Fibroblast of lung (primary cell): Measurements from ENCODE around the gene VN1R5. TPM values are rescaled to one million over a fixed set of nuclear protein-coding genes. Genes with fewer than 3 reads are reported as not detected.

Experiments used
- DNase-seq, 2 donors: peaks; one replicate each; pipeline versions ENCODE4 v3.0.0 to v3.0.0-alpha.2; 2010; ENCODE audit warnings: low read depth in 2 of 2
- H2AFZ ChIP-seq: 2 replicates; pipeline ENCODE4 v1.5.1; 2012; ENCODE audit warnings: low read length, control low read depth, inconsistent platforms
- H3K27ac ChIP-seq: 2 replicates; pipeline ENCODE4 v1.5.1; 2011; ENCODE audit warnings: low read length, control low read depth; ENCODE audit not compliant: insufficient read depth
- H3K27me3 ChIP-seq: 2 replicates; pipeline ENCODE4 v1.5.1; 2011; ENCODE audit warnings: mild to moderate bottlenecking, low read length; ENCODE audit not compliant: control insufficient read depth, insufficient read depth
- H3K36me3 ChIP-seq: 2 replicates; pipeline ENCODE4 v1.5.1; 2011; ENCODE audit warnings: low read length; ENCODE audit not compliant: control insufficient read depth, insufficient read depth
- H3K4me1 ChIP-seq: 2 replicates; pipeline ENCODE4 v1.5.1; 2011; ENCODE audit warnings: low read length; ENCODE audit not compliant: control insufficient read depth, insufficient read depth; ENCODE audit errors: extremely low read depth
- H3K4me2 ChIP-seq: 2 replicates; pipeline ENCODE4 v1.5.1; 2011; ENCODE audit warnings: low read length, control low read depth; ENCODE audit not compliant: insufficient read depth; ENCODE audit errors: extremely low read depth
- H3K4me3 ChIP-seq, 4 experiments: fragments of 200-600 bp in 1 of 4; sonication (generic) in 1 of 4; replicated peaks in 1 of 4; 2 replicates each; pipeline ENCODE4 v1.5.1; 2011 to 2016; ENCODE audit warnings: low read length in 4 of 4, low read depth in 3 of 4, mild to moderate bottlenecking in 3 of 4, control low read depth in 2 of 4, inconsistent platforms in 1 of 4, mixed read lengths in 1 of 4; ENCODE audit not compliant: insufficient read depth in 1 of 4; ENCODE audit errors: control extremely low read depth in 1 of 4
- H3K79me2 ChIP-seq: 2 replicates; pipeline ENCODE4 v1.5.1; 2012; ENCODE audit warnings: mild to moderate bottlenecking, low read length, inconsistent platforms; ENCODE audit not compliant: control insufficient read depth, insufficient read depth
- H3K9ac ChIP-seq: 2 replicates; pipeline ENCODE4 v1.5.1; 2011; ENCODE audit warnings: mild to moderate bottlenecking, low read length, control low read depth; ENCODE audit not compliant: insufficient read depth
- H3K9me3 ChIP-seq: 2 replicates; pipeline ENCODE4 v1.5.1; 2012; ENCODE audit warnings: low read depth, low read length; ENCODE audit not compliant: control insufficient read depth, insufficient read depth
- H4K20me1 ChIP-seq: 2 replicates; pipeline ENCODE4 v1.5.1; 2011; ENCODE audit warnings: low read length; ENCODE audit not compliant: control insufficient read depth, insufficient read depth; ENCODE audit errors: extremely low read depth
- CTCF ChIP-seq, 2 donors: IDR thresholded peaks in 1 of 2; conservative IDR thresholded peaks in 1 of 2; 1 replicate in 1 of 2; 2 replicates in 1 of 2; pipeline ENCODE4 v1.5.1; 2011 to 2012; ENCODE audit warnings: low read length in 2 of 2, control low read depth in 1 of 2, inconsistent platforms in 1 of 2, low read depth in 1 of 2, mild to moderate bottlenecking in 1 of 2
- EZH2 ChIP-seq: IDR thresholded peaks from 2 replicates; pipeline ENCODE4 v1.5.1; 2012; ENCODE audit warnings: low read length, control low read depth, mild to moderate bottlenecking; ENCODE audit errors: missing control alignments
- polyA plus RNA-seq, 2 donors: library from polyadenylated mRNA; depleted of rRNA in 1 of 2; stranded (reverse) in 1 of 2; unstranded in 1 of 2; fragments of >200 nt; gene quantifications; 2 replicates each; pipeline ENCODE4 v1.2.1, GENCODE V29; 2011 to 2012; ENCODE audit warnings: missing spikeins in 1 of 2
- total RNA-seq: library from RNA; depleted of rRNA; stranded (reverse); fragments of >200 nt; gene quantifications from 2 replicates; pipeline ENCODE4 v1.2.1, GENCODE V29; 2014

Gene VN1R5
- total and polyA plus RNA-seq, 2 donors (not counting 1 experiment from before 2014, with no cell fraction given): not detected

GRCh38 chr1:247247568-247247967, 8.3 kb upstream of the VN1R5 start:
- Histone ChIP-seq H3K4me3 (no peak overlapping the region), H3K79me2 (no peaks in the 10 kb centered on the region), H3K27ac (no peak overlapping the region), H3K4me1 (no peaks in the 10 kb centered on the region), H3K4me2 (no peak overlapping the region), H3K9me3 (no peaks in the 10 kb centered on the region), H2AFZ (no peak overlapping the region), H4K20me1 (no peaks in the 10 kb centered on the region), H3K27me3 (no peaks in the 10 kb centered on the region), H3K9ac (no peak overlapping the region), H3K36me3 (no peaks in the 10 kb centered on the region)
- no peak for DNase-seq
- TF ChIP-seq CTCF (conservative IDR thresholded peaks at IDR 0.05 in 1 of 2, IDR thresholded peaks at IDR 0.05 in 1 of 2; ENCODE audit: low read depth in 1 of 2, low read length in 2 of 2): no peak
- no peak for TF ChIP-seq EZH2

GRCh38 chr1:247266053-247266452, 10.2 kb downstream of the VN1R5 start:
- Histone ChIP-seq H3K79me2 (no peaks in the 10 kb centered on the region), H3K27me3 (no peaks in the 10 kb centered on the region), H3K9ac (no peak overlapping the region), H3K4me1 (no peaks in the 10 kb centered on the region), H4K20me1 (no peaks in the 10 kb centered on the region), H3K9me3 (no peaks in the 10 kb centered on the region), H3K4me3 (no peak overlapping the region), H3K27ac (no peak overlapping the region), H2AFZ (no peak overlapping the region), H3K4me2 (no peak overlapping the region), H3K36me3 (no peaks in the 10 kb centered on the region)
- no peak for TF ChIP-seq EZH2
- TF ChIP-seq CTCF (conservative IDR thresholded peaks at IDR 0.05 in 1 of 2, IDR thresholded peaks at IDR 0.05 in 1 of 2; ENCODE audit: low read depth in 1 of 2, low read length in 2 of 2): no peak
- peak in 1 of 2 donors; percentile 13 for DNase-seq

GRCh38 chr1:247268390-247269045, 12.6 kb downstream of the VN1R5 start:
- Histone ChIP-seq H3K9me3 (no peaks in the 10 kb centered on the region), H3K4me3 (no peak overlapping the region), H3K79me2 (no peaks in the 10 kb centered on the region), H2AFZ (no peak overlapping the region), H3K36me3 (no peaks in the 10 kb centered on the region), H3K27ac (no peak overlapping the region), H3K4me1 (no peaks in the 10 kb centered on the region), H3K27me3 (no peaks in the 10 kb centered on the region), H4K20me1 (no peaks in the 10 kb centered on the region), H3K4me2 (no peak overlapping the region), H3K9ac (no peak overlapping the region)
- no peak for TF ChIP-seq EZH2
- no peak for TF ChIP-seq CTCF (conservative IDR thresholded peaks at IDR 0.05 in 1 of 2, IDR thresholded peaks at IDR 0.05 in 1 of 2; ENCODE audit: low read depth in 1 of 2, low read length in 2 of 2)
- DNase-seq: peak; percentile 4 to 7
